Thoracic aorta (tissue), 2 donors: ENCODE measurements around the gene COMMD4. TPM values are rescaled to one million over a fixed set of nuclear protein-coding genes. Genes with fewer than 3 reads are reported as not detected.
"Not testable (repeated sequence)": the region's sequence is repeated elsewhere in the genome, so short reads cannot be mapped to it uniquely, and the experiment has no call there.

Experiments used
- ATAC-seq: fragments of 150-250 bp; one replicate; pipeline ENCODE4 v1.8.0; 2017; ENCODE audit warnings: low read depth; ENCODE audit not compliant: insufficient number of reproducible peaks, low FRiP score
- DNase-seq: peaks from one replicate; pipeline ENCODE4 v3.0.0-alpha.2; 2020; ENCODE audit warnings: low spot score
- H3K27ac ChIP-seq, 2 donors: fragments of 200-600 bp; sonication (generic); 1 replicate in 1 of 2; 2 replicates in 1 of 2; pipeline ENCODE4 v1.5.1; 2016; ENCODE audit warnings: mild to moderate bottlenecking in 2 of 2, moderate library complexity in 2 of 2
- H3K27me3 ChIP-seq: fragments of 200-600 bp; sonication (generic); replicated peaks from 2 replicates; pipeline ENCODE4 v1.6.0; 2016; ENCODE audit warnings: mild to moderate bottlenecking; ENCODE audit not compliant: insufficient read depth
- H3K36me3 ChIP-seq: fragments of 200-600 bp; sonication (generic); one replicate; pipeline ENCODE4 v1.5.1; 2016
- H3K4me1 ChIP-seq, 2 donors: fragments of 200-600 bp; sonication (generic); 1 replicate in 1 of 2; 2 replicates in 1 of 2; pipeline versions ENCODE4 v1.5.1 to v1.6.0; 2016; ENCODE audit warnings: low read depth in 2 of 2, mild to moderate bottlenecking in 1 of 2; ENCODE audit not compliant: control insufficient read depth in 1 of 2
- H3K4me3 ChIP-seq: fragments of 200-600 bp; sonication (generic); 2 replicates; pipeline ENCODE4 v1.5.1; 2016; ENCODE audit warnings: mild to moderate bottlenecking
- H3K9me3 ChIP-seq: fragments of 200-600 bp; sonication (generic); 2 replicates; pipeline ENCODE4 v1.5.1; 2016
- CTCF ChIP-seq: fragments of 200-600 bp; sonication (generic); IDR thresholded peaks from one replicate; pipeline ENCODE4 v1.5.1; 2019; ENCODE audit warnings: antibody characterized with exemption
- total RNA-seq, 2 donors: library from RNA; depleted of rRNA; stranded (reverse); fragments of >200 nt; gene quantifications; one replicate each; pipeline versions ENCODE4 v1.1.0 to v1.2.3, GENCODE V29; 2016

Gene COMMD4
- total RNA-seq, 2 donors from 2014 or later: 57.6 to 71.2 TPM

- DNase-seq (no peak), ATAC-seq (no peak)
- Histone ChIP-seq H3K9me3 (no peaks in the 10 kb centered on the region), H3K27ac (no peak overlapping the region), H3K36me3 (no peaks in the 10 kb centered on the region), H3K27me3 (no peaks in the 10 kb centered on the region), H3K4me1 (no peaks in the 10 kb centered on the region), H3K4me3 (no peak overlapping the region)
- TF ChIP-seq CTCF: no peak
These were observed 8.4 kb upstream of the COMMD4 start for GRCh38 chr15:75327491-75327890.

DNA sequence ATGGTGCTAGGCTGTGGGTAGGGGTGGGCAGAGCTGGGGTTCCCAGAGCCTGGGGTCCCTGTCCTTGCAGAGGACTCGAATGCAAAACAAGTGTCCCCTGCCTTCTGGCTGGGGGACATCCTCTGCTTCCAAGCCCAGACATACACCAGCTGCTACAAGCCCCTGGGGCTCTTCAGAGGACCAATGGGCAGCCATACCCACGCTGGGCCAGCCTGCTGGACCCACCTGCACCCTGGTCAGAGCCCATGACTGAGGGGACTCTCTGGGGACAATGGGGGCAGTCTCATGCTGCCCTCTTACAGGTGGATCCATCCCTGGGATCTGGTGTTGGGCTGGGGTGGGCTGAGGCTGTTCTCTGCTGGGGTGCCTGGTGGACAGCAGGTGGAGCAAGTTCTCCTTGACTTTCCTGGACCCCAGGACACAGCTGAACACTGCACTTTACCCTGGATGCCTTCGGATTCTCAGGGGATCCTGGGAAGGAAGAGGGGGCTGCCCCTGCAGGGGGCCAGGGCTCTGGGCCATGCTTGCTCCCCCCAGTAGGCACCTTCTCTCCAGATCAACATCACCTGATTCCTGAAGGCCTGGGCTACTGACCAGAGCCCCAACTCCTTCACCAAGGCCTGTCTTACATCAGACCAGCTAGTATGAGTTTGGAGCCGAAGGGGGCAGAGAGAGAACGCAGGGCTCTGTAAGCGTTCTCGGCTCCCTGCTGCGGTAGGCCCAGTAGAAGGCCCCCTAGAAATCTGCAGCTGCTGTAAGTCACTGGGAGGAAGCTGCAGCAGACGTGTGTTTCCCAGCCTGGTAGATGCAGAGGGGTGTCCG lies 7.2 kb upstream of the COMMD4 start:
- no peak overlapping the region for H3K4me3 ChIP-seq
- no peak for DNase-seq
- H3K27me3 ChIP-seq: no peaks in the 10 kb centered on the region
- TF ChIP-seq CTCF: no peak
- no peaks in the 10 kb centered on the region for H3K36me3 ChIP-seq
- ATAC-seq: no peak
- H3K27ac ChIP-seq: no peak overlapping the region
- no peaks in the 10 kb centered on the region for H3K4me1 ChIP-seq
- H3K9me3 ChIP-seq: no peaks in the 10 kb centered on the region

DNA sequence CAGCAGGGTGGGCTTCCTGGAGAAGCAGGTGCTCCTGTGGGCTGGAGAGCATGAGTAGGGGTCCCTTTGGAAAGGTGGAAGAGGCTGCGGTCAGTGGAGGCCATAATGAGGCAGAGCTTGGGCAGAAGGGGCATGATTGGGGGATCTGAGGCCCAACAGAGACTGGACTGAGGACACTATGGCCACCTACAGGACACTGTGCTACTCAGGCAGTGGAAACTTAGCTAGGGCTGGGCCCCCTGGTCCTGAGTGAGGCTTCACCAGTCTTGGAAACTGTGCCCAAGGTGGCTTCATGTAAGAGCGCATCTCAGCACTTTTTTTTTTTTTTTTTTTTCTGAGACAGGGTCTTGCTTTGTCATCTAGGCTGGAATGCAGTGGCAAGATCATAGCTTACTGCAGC lies 6.3 kb upstream of the COMMD4 start:
- no peak for DNase-seq

DNA sequence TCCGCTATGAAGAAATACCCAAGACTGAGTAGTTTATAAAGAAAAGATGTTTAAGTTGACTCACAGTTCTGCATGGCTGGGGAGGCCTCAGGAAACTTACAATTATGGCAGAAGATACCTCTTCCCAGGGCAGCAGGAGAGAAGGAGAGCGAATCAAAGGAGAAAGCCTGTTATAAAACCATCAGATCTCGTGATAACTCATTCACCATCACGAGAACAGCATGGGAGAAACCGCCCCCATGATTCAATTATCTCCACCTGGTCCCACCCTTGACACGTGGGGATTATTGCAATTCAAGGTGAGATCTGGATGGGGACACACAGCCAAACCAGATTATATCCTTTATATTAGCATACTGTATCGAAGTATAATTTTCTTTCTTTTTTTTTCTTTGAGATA lies 3.8 kb upstream of the COMMD4 start:
- DNase-seq, ATAC-seq, H3K27me3 ChIP-seq, H3K36me3 ChIP-seq, H3K4me3 ChIP-seq, H3K27ac ChIP-seq, H3K9me3 ChIP-seq: not testable (repeated sequence)
- peaks cover 7 to 15% of the 10 kb centered on the region in 2 donors for H3K4me1 ChIP-seq

More for the DNA sequence above, 6.3 kb upstream of the COMMD4 start:
- H3K27me3 ChIP-seq: no peaks in the 10 kb centered on the region
- TF ChIP-seq CTCF: no peak
- no peaks in the 10 kb centered on the region for H3K4me1 ChIP-seq
- no peak overlapping the region for H3K27ac ChIP-seq
- H3K4me3 ChIP-seq: no peak overlapping the region
- H3K36me3 ChIP-seq: no peaks in the 10 kb centered on the region
- no peaks in the 10 kb centered on the region for H3K9me3 ChIP-seq
- no peak for ATAC-seq

- H3K9me3 ChIP-seq, ATAC-seq, H3K27ac ChIP-seq, H3K4me3 ChIP-seq, H3K27me3 ChIP-seq, H3K36me3 ChIP-seq, DNase-seq: not testable (repeated sequence)
- peaks cover 7 to 17% of the 10 kb centered on the region in 2 donors for H3K4me1 ChIP-seq
These were observed 2.0 kb upstream of the COMMD4 start for GRCh38 chr15:75333654-75334419.

- Histone ChIP-seq H3K27ac (no peak overlapping the region), H3K27me3 (no peaks in the 10 kb centered on the region), H3K4me3 (peak overlapping the region; percentile 99), H3K36me3 (peaks cover 6% of the 10 kb centered on the region), H3K4me1 (peaks cover 7 to 17% of the 10 kb centered on the region in 2 donors), H3K9me3 (no peaks in the 10 kb centered on the region)
- no peak for ATAC-seq
- TF ChIP-seq CTCF: no peak
- DNase-seq: no peak
These were observed 554 bp upstream of the COMMD4 start for GRCh38 chr15:75335313-75335704.
